Neural cell (in vitro differentiated cells): Measurements from ENCODE around the gene FAM181B. TPM values are rescaled to one million over a fixed set of nuclear protein-coding genes. Genes with fewer than 3 reads are reported as not detected.

Experiments
- H2AFZ ChIP-seq: fragments of 200-600, 300-800 bp; sonication (generic), shearing (Covaris generic); 2 replicates; pipeline ENCODE4 v1.6.0; 2014; ENCODE audit warnings: low read depth, mild to moderate bottlenecking, antibody characterized with exemption, low read length, moderate library complexity
- H3F3A ChIP-seq: fragments of 200-600 bp; shearing (Covaris generic); 2 replicates; pipeline ENCODE4 v1.6.1; 2016; ENCODE audit warnings: mild to moderate bottlenecking, moderate library complexity, mixed read lengths, antibody characterized with exemption, low read length; ENCODE audit not compliant: insufficient read depth, poor library complexity, severe bottlenecking
- H3K27ac ChIP-seq: fragments of 200-600, 300-800 bp; sonication (generic), shearing (Covaris generic); 2 replicates; pipeline ENCODE4 v1.5.1; 2014; ENCODE audit warnings: mild to moderate bottlenecking, low read length, moderate library complexity
- H3K27me3 ChIP-seq: fragments of 300-800, 200-600 bp; sonication (generic), shearing (Covaris generic); 2 replicates; pipeline ENCODE4 v1.6.0; 2014; ENCODE audit warnings: mild to moderate bottlenecking, low read depth, low read length, moderate library complexity; ENCODE audit not compliant: insufficient read depth
- H3K36me3 ChIP-seq: fragments of 300-800, 200-600 bp; sonication (generic), shearing (Covaris generic); 2 replicates; pipeline ENCODE4 v1.5.1; 2014; ENCODE audit warnings: mild to moderate bottlenecking, antibody characterized with exemption, low read length, moderate library complexity; ENCODE audit not compliant: insufficient read depth
- H3K4me2 ChIP-seq: fragments of 300-800, 200-600 bp; sonication (generic), shearing (Covaris generic); 2 replicates; pipeline ENCODE4 v1.6.0; 2014; ENCODE audit warnings: mild to moderate bottlenecking, low read length
- H3K4me3 ChIP-seq: fragments of 300-800, 200-600 bp; sonication (generic), shearing (Covaris generic); 2 replicates; pipeline ENCODE4 v1.5.1; 2014; ENCODE audit warnings: mild to moderate bottlenecking, low read length, moderate library complexity
- H3K79me2 ChIP-seq: fragments of 200-600 bp; shearing (Covaris generic); replicated peaks from 2 replicates; pipeline ENCODE4 v1.6.0; 2014; ENCODE audit warnings: mild to moderate bottlenecking, low read length, moderate library complexity; ENCODE audit not compliant: insufficient read depth
- H3K9ac ChIP-seq: fragments of 300-800, 200-600 bp; sonication (generic), shearing (Covaris generic); 2 replicates; pipeline ENCODE4 v1.6.1; 2016; ENCODE audit warnings: mild to moderate bottlenecking, low read length, mixed read lengths
- H3K9me2 ChIP-seq: fragments of 200-600 bp; shearing (Covaris generic); 2 replicates; pipeline ENCODE4 v1.6.1; 2016; ENCODE audit warnings: mild to moderate bottlenecking, low read length, mixed read lengths; ENCODE audit not compliant: insufficient read depth
- H3K9me3 ChIP-seq: fragments of 200-600, 300-800 bp; sonication (generic), shearing (Covaris generic); 2 replicates; pipeline ENCODE4 v1.6.1; 2016; ENCODE audit warnings: mild to moderate bottlenecking, mixed run types, low read length, moderate library complexity, mixed read lengths
- H4K20me1 ChIP-seq: fragments of 200-600 bp; shearing (Covaris generic); 2 replicates; pipeline ENCODE4 v1.6.1; 2016; ENCODE audit warnings: mild to moderate bottlenecking, mixed run types; ENCODE audit not compliant: insufficient read depth
- EP300 ChIP-seq: fragments of 450-650 bp; conservative IDR thresholded peaks from 2 replicates; pipeline ENCODE4 v1.6.1; 2014; ENCODE audit warnings: antibody characterized with exemption, mild to moderate bottlenecking, moderate library complexity; ENCODE audit not compliant: poor library complexity, severe bottlenecking
- EZH2 ChIP-seq: fragments of 200-600, 300-800 bp; shearing (Covaris generic), sonication (generic); IDR thresholded peaks from 2 replicates; pipeline ENCODE4 v1.6.1; 2014; ENCODE audit warnings: antibody characterized with exemption, low read length, borderline replicate concordance, mild to moderate bottlenecking; ENCODE audit not compliant: insufficient read depth, poor library complexity, severe bottlenecking
- MXI1 ChIP-seq: fragments of 450-650 bp; conservative IDR thresholded peaks from 2 replicates; pipeline ENCODE4 v1.6.1; 2014; ENCODE audit warnings: antibody characterized with exemption, mild to moderate bottlenecking; ENCODE audit not compliant: poor library complexity, severe bottlenecking
- POLR2AphosphoS5 ChIP-seq: IDR thresholded peaks from 2 replicates; pipeline ENCODE4 v1.6.1; 2012
- RAD21 ChIP-seq: fragments of 450-650 bp; conservative IDR thresholded peaks from 2 replicates; pipeline ENCODE4 v1.6.1; 2014; ENCODE audit warnings: antibody characterized with exemption, mild to moderate bottlenecking, moderate library complexity
- SMC3 ChIP-seq: fragments of 450-650 bp; conservative IDR thresholded peaks from 2 replicates; pipeline ENCODE4 v1.6.1; 2014; ENCODE audit warnings: antibody characterized with exemption, mild to moderate bottlenecking, moderate library complexity; ENCODE audit not compliant: poor library complexity
- TAF1 ChIP-seq: IDR thresholded peaks from 2 replicates; pipeline ENCODE4 v1.6.1; 2012; ENCODE audit warnings: low read depth
- polyA plus RNA-seq: library from polyadenylated mRNA; depleted of rRNA; stranded (reverse); fragments of >200 nt; gene quantifications from 2 replicates; pipeline ENCODE4 v1.2.3, GENCODE V29; 2014
- TF ChIP-seq, protein P1 (sequence below): fragments of 450-650 bp; IDR thresholded peaks from 2 replicates; pipeline ENCODE4 v1.5.1; 2014; ENCODE audit warnings: antibody characterized with exemption, mild to moderate bottlenecking, moderate library complexity; ENCODE audit not compliant: poor library complexity, severe bottlenecking
- TF ChIP-seq, protein P2 (sequence below): IDR thresholded peaks from 2 replicates; pipeline ENCODE4 v1.6.1; 2012; ENCODE audit warnings: borderline replicate concordance

FAM181B gene
- polyA plus RNA-seq, 1 donor from 2014 or later: 1.3 TPM

DNA sequence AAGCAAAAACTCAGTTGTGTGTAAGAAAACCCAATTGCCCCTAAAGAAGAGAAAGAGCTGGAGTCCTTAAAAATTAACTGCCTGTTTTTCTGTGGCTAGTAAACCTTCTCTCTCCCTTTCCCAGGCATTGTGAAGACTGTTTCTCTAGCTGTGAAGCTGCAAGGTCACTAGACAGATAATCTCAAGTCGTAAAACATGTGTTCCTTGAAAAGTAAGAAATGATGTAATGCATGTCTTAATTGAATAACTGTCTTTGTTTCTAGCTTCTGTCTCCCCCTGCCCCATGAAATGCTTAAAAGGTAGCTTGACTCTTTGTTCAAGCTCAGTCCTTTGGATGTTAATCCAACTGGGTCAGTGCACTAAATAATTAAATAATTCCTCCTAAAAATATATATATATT is 29.5 kb upstream of the FAM181B start:
- no peak overlapping the region for H3K4me3 ChIP-seq
- H4K20me1 ChIP-seq: no peaks in the 10 kb centered on the region
- TF ChIP-seq POLR2AphosphoS5 (no peak), RAD21 (no peak), SMC3 (no peak), EZH2 (no peak), TAF1 (no peak), EP300 (no peak), MXI1 (no peak)
- TF ChIP-seq, protein P1, sequence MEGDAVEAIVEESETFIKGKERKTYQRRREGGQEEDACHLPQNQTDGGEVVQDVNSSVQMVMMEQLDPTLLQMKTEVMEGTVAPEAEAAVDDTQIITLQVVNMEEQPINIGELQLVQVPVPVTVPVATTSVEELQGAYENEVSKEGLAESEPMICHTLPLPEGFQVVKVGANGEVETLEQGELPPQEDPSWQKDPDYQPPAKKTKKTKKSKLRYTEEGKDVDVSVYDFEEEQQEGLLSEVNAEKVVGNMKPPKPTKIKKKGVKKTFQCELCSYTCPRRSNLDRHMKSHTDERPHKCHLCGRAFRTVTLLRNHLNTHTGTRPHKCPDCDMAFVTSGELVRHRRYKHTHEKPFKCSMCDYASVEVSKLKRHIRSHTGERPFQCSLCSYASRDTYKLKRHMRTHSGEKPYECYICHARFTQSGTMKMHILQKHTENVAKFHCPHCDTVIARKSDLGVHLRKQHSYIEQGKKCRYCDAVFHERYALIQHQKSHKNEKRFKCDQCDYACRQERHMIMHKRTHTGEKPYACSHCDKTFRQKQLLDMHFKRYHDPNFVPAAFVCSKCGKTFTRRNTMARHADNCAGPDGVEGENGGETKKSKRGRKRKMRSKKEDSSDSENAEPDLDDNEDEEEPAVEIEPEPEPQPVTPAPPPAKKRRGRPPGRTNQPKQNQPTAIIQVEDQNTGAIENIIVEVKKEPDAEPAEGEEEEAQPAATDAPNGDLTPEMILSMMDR: no peak
- TF ChIP-seq, protein P2, sequence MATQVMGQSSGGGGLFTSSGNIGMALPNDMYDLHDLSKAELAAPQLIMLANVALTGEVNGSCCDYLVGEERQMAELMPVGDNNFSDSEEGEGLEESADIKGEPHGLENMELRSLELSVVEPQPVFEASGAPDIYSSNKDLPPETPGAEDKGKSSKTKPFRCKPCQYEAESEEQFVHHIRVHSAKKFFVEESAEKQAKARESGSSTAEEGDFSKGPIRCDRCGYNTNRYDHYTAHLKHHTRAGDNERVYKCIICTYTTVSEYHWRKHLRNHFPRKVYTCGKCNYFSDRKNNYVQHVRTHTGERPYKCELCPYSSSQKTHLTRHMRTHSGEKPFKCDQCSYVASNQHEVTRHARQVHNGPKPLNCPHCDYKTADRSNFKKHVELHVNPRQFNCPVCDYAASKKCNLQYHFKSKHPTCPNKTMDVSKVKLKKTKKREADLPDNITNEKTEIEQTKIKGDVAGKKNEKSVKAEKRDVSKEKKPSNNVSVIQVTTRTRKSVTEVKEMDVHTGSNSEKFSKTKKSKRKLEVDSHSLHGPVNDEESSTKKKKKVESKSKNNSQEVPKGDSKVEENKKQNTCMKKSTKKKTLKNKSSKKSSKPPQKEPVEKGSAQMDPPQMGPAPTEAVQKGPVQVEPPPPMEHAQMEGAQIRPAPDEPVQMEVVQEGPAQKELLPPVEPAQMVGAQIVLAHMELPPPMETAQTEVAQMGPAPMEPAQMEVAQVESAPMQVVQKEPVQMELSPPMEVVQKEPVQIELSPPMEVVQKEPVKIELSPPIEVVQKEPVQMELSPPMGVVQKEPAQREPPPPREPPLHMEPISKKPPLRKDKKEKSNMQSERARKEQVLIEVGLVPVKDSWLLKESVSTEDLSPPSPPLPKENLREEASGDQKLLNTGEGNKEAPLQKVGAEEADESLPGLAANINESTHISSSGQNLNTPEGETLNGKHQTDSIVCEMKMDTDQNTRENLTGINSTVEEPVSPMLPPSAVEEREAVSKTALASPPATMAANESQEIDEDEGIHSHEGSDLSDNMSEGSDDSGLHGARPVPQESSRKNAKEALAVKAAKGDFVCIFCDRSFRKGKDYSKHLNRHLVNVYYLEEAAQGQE: no peak
- H3K27me3 ChIP-seq: no peaks in the 10 kb centered on the region
- no peaks in the 10 kb centered on the region for H3K79me2 ChIP-seq
- H3K27ac ChIP-seq: no peak overlapping the region
- H3K9me3 ChIP-seq: no peaks in the 10 kb centered on the region
- H3K9ac ChIP-seq: no peak overlapping the region
- no peaks in the 10 kb centered on the region for H3K36me3 ChIP-seq
- no peak overlapping the region for H2AFZ ChIP-seq
- no peaks in the 10 kb centered on the region for H3F3A ChIP-seq
- no peaks in the 10 kb centered on the region for H3K9me2 ChIP-seq
- no peak overlapping the region for H3K4me2 ChIP-seq

- Histone ChIP-seq H3K9me3 (no peaks in the 10 kb centered on the region), H4K20me1 (no peaks in the 10 kb centered on the region), H2AFZ (no peak overlapping the region), H3K4me2 (no peak overlapping the region), H3K27ac (no peak overlapping the region), H3K4me3 (no peak overlapping the region), H3K9ac (no peak overlapping the region), H3F3A (no peaks in the 10 kb centered on the region), H3K27me3 (no peaks in the 10 kb centered on the region), H3K9me2 (no peaks in the 10 kb centered on the region), H3K36me3 (no peaks in the 10 kb centered on the region), H3K79me2 (no peaks in the 10 kb centered on the region)
- TF ChIP-seq EZH2 (no peak), MXI1 (no peak), SMC3 (no peak), EP300 (no peak), RAD21 (no peak)
- TF ChIP-seq, protein P1: no peak
These were observed 26.0 kb upstream of the FAM181B start for GRCh38 chr11:82759649-82760048.
